Measurements from ENCODE around the gene TMEM254. TPM values are rescaled to one million over a fixed set of nuclear protein-coding genes. Genes with fewer than 3 reads are reported as not detected.
"Not testable (repeated sequence)": the region's sequence is repeated elsewhere in the genome, so short reads cannot be mapped to it uniquely, and the experiment has no call there.

TMEM254 gene, protein sequence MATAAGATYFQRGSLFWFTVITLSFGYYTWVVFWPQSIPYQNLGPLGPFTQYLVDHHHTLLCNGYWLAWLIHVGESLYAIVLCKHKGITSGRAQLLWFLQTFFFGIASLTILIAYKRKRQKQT
- 10 to 100 TPM; 24.9 to 39.3 TPM for polyA plus RNA-seq

- Histone ChIP-seq H3K27me3 (ENCODE audit: control insufficient read depth in 1 of 2, insufficient read depth in 2 of 2, low read length in 2 of 2) (no peaks in the 10 kb centered on the region), H3K4me3 (ENCODE audit: low read depth in 1 of 2, low read length in 2 of 2) (peak within 1 kb of the TSS; percentile 75 to 79), H3K27ac (ENCODE audit: low read depth in 2 of 2, low read length in 1 of 2) (peak within 1 kb of the TSS; percentile 90 to 95), H3K9me3 (ENCODE audit: control insufficient read depth in 2 of 2, insufficient read depth in 1 of 2, low read depth in 1 of 2, low read length in 1 of 2) (no peaks in the 10 kb centered on the region), H3K36me3 (ENCODE audit: control insufficient read depth in 2 of 2, insufficient read depth in 2 of 2, low read length in 1 of 2) (no peaks in the 10 kb centered on the region), H3K4me1 (ENCODE audit: control insufficient read depth in 2 of 2, insufficient read depth in 2 of 2, low read length in 1 of 2) (peaks cover 0 to 3% of the 10 kb centered on the region in 2 donors)
- WGBS, 2 donors = 0% methylated on average over 56 to 64 of the region's 64 CpGs
These were observed at the start of gene TMEM254 for GRCh38 chr10:80078448-80079311. Gene TMEM254 (plus strand): TSS chr10:80078665. CDS start chr10:80078700, 35 bp downstream.

GRCh38 chr10:80029205-80029604 is 49.3 kb upstream of the TMEM254 start:
- not testable (repeated sequence) for H3K27ac ChIP-seq (ENCODE audit: low read depth in 2 of 2, low read length in 1 of 2); H3K9me3 ChIP-seq (ENCODE audit: control insufficient read depth in 2 of 2, insufficient read depth in 1 of 2, low read depth in 1 of 2, low read length in 1 of 2); H3K4me1 ChIP-seq (ENCODE audit: control insufficient read depth in 2 of 2, insufficient read depth in 2 of 2, low read length in 1 of 2); H3K27me3 ChIP-seq (ENCODE audit: control insufficient read depth in 1 of 2, insufficient read depth in 2 of 2, low read length in 2 of 2); H3K4me3 ChIP-seq (ENCODE audit: low read depth in 1 of 2, low read length in 2 of 2); H3K36me3 ChIP-seq (ENCODE audit: control insufficient read depth in 2 of 2, insufficient read depth in 2 of 2, low read length in 1 of 2)
- 40% methylated on average over 3 of the region's 3 CpGs for WGBS, 2 donors

DNA sequence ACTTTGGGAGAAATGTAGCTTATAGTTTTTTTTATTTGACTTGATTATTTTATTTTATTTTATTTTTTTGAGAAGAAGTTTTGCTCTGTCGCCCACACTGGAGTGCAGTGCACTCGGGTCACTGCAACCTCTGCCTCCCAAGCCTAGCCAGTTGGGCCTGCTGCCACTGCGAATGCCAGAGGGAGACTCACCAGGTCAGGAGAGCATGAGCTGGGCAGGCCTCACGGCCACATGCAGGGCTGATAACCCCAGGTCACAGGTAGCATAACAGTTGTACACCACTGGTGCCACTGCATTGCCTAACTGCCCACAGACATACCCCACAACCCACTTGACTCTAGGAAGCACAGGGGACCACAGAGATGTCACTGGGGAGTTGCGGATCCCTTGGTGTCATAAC is 48.6 kb upstream of the TMEM254 start:
- not testable (repeated sequence) for H3K4me1 ChIP-seq (ENCODE audit: control insufficient read depth in 2 of 2, insufficient read depth in 2 of 2, low read length in 1 of 2); H3K4me3 ChIP-seq (ENCODE audit: low read depth in 1 of 2, low read length in 2 of 2); H3K27ac ChIP-seq (ENCODE audit: low read depth in 2 of 2, low read length in 1 of 2); H3K27me3 ChIP-seq (ENCODE audit: control insufficient read depth in 1 of 2, insufficient read depth in 2 of 2, low read length in 2 of 2); H3K9me3 ChIP-seq (ENCODE audit: control insufficient read depth in 2 of 2, insufficient read depth in 1 of 2, low read depth in 1 of 2, low read length in 1 of 2); H3K36me3 ChIP-seq (ENCODE audit: control insufficient read depth in 2 of 2, insufficient read depth in 2 of 2, low read length in 1 of 2)
- 82 to 89% methylated on average over 5 of the region's 5 CpGs for WGBS, 2 donors

- Histone ChIP-seq H3K9me3 (ENCODE audit: control insufficient read depth in 2 of 2, insufficient read depth in 1 of 2, low read depth in 1 of 2, low read length in 1 of 2) (no peaks in the 10 kb centered on the region), H3K4me3 (ENCODE audit: low read depth in 1 of 2, low read length in 2 of 2) (no peak overlapping the region), H3K36me3 (ENCODE audit: control insufficient read depth in 2 of 2, insufficient read depth in 2 of 2, low read length in 1 of 2) (no peaks in the 10 kb centered on the region), H3K4me1 (ENCODE audit: control insufficient read depth in 2 of 2, insufficient read depth in 2 of 2, low read length in 1 of 2) (no peaks in the 10 kb centered on the region), H3K27ac (ENCODE audit: low read depth in 2 of 2, low read length in 1 of 2) (no peak overlapping the region), H3K27me3 (ENCODE audit: control insufficient read depth in 1 of 2, insufficient read depth in 2 of 2, low read length in 2 of 2) (no peaks in the 10 kb centered on the region)
- WGBS, 2 donors = 87 to 92% methylated on average over 5 of the region's 5 CpGs
These were observed 46.0 kb upstream of the TMEM254 start for GRCh38 chr10:80032503-80032902.

DNA sequence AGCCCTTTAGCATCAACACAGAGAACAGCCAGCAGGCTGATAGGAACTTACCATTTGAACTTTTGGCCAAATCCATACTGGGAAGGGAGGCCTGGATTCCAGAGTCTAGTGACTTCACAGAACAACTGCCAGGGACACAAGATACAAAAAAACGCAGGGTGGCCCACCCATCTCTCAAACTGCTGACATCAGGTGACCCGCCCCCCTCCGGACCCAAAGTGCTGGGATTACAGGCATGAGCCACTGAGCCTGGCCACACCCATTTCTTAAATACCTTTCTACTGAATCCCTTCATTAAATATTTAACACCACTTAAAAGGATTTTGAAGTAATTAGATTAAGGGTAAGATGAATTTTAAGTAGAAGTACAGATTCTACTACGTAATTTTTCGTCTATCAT is 43.7 kb upstream of the TMEM254 start:
- not testable (repeated sequence) for H3K27ac ChIP-seq (ENCODE audit: low read depth in 2 of 2, low read length in 1 of 2); H3K9me3 ChIP-seq (ENCODE audit: control insufficient read depth in 2 of 2, insufficient read depth in 1 of 2, low read depth in 1 of 2, low read length in 1 of 2); H3K27me3 ChIP-seq (ENCODE audit: control insufficient read depth in 1 of 2, insufficient read depth in 2 of 2, low read length in 2 of 2); H3K36me3 ChIP-seq (ENCODE audit: control insufficient read depth in 2 of 2, insufficient read depth in 2 of 2, low read length in 1 of 2); H3K4me3 ChIP-seq (ENCODE audit: low read depth in 1 of 2, low read length in 2 of 2); H3K4me1 ChIP-seq (ENCODE audit: control insufficient read depth in 2 of 2, insufficient read depth in 2 of 2, low read length in 1 of 2)
- 68 to 73% methylated on average over 5 of the region's 5 CpGs for WGBS, 2 donors

- not testable (repeated sequence) for H3K4me3 ChIP-seq (ENCODE audit: low read depth in 1 of 2, low read length in 2 of 2); H3K36me3 ChIP-seq (ENCODE audit: control insufficient read depth in 2 of 2, insufficient read depth in 2 of 2, low read length in 1 of 2); H3K27me3 ChIP-seq (ENCODE audit: control insufficient read depth in 1 of 2, insufficient read depth in 2 of 2, low read length in 2 of 2); H3K9me3 ChIP-seq (ENCODE audit: control insufficient read depth in 2 of 2, insufficient read depth in 1 of 2, low read depth in 1 of 2, low read length in 1 of 2); H3K4me1 ChIP-seq (ENCODE audit: control insufficient read depth in 2 of 2, insufficient read depth in 2 of 2, low read length in 1 of 2); H3K27ac ChIP-seq (ENCODE audit: low read depth in 2 of 2, low read length in 1 of 2)
- 74 to 81% methylated on average over 3 of the region's 3 CpGs for WGBS, 2 donors
These were observed 43.0 kb upstream of the TMEM254 start for GRCh38 chr10:80035430-80035829.

GRCh38 chr10:80036921-80037500 is 41.5 kb upstream of the TMEM254 start:
- H3K4me1 ChIP-seq (ENCODE audit: control insufficient read depth in 2 of 2, insufficient read depth in 2 of 2, low read length in 1 of 2); H3K4me3 ChIP-seq (ENCODE audit: low read depth in 1 of 2, low read length in 2 of 2); H3K27me3 ChIP-seq (ENCODE audit: control insufficient read depth in 1 of 2, insufficient read depth in 2 of 2, low read length in 2 of 2); H3K36me3 ChIP-seq (ENCODE audit: control insufficient read depth in 2 of 2, insufficient read depth in 2 of 2, low read length in 1 of 2); H3K9me3 ChIP-seq (ENCODE audit: control insufficient read depth in 2 of 2, insufficient read depth in 1 of 2, low read depth in 1 of 2, low read length in 1 of 2); H3K27ac ChIP-seq (ENCODE audit: low read depth in 2 of 2, low read length in 1 of 2): not testable (repeated sequence)
- WGBS, 2 donors = 89 to 90% methylated on average over 5 of the region's 5 CpGs

GRCh38 chr10:80038226-80038625 is 40.2 kb upstream of the TMEM254 start:
- not testable (repeated sequence) for H3K27me3 ChIP-seq (ENCODE audit: control insufficient read depth in 1 of 2, insufficient read depth in 2 of 2, low read length in 2 of 2); H3K4me3 ChIP-seq (ENCODE audit: low read depth in 1 of 2, low read length in 2 of 2); H3K4me1 ChIP-seq (ENCODE audit: control insufficient read depth in 2 of 2, insufficient read depth in 2 of 2, low read length in 1 of 2); H3K9me3 ChIP-seq (ENCODE audit: control insufficient read depth in 2 of 2, insufficient read depth in 1 of 2, low read depth in 1 of 2, low read length in 1 of 2); H3K36me3 ChIP-seq (ENCODE audit: control insufficient read depth in 2 of 2, insufficient read depth in 2 of 2, low read length in 1 of 2); H3K27ac ChIP-seq (ENCODE audit: low read depth in 2 of 2, low read length in 1 of 2)
- WGBS, 2 donors = 81 to 91% methylated on average over 1 of the region's 7 CpGs

DNA sequence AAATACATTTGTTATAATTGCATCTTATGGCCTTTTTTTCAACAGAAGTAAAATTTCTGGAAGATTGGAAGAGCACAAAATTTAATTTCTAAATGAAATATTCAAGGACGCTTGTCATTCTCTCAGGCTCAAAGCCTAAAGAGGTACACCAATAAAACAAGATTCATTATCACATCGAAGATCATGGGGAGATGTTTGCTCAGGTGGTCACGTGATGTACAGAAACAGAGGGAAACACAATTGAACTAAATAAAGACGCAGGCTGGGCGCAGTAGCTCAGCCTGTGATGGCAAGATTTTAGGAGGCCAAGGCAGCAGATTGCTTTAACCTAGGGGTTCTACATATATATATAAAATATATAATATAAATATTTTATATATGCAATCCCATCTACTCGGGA is 37.3 kb upstream of the TMEM254 start:
- H3K27ac ChIP-seq (ENCODE audit: low read depth in 2 of 2, low read length in 1 of 2) = no peak overlapping the region
- H3K36me3 ChIP-seq (ENCODE audit: control insufficient read depth in 2 of 2, insufficient read depth in 2 of 2, low read length in 1 of 2) = no peaks in the 10 kb centered on the region
- H3K4me1 ChIP-seq (ENCODE audit: control insufficient read depth in 2 of 2, insufficient read depth in 2 of 2, low read length in 1 of 2) = peaks cover 0 to 2% of the 10 kb centered on the region in 2 donors
- H3K9me3 ChIP-seq (ENCODE audit: control insufficient read depth in 2 of 2, insufficient read depth in 1 of 2, low read depth in 1 of 2, low read length in 1 of 2) = no peaks in the 10 kb centered on the region
- WGBS, 2 donors = 79 to 80% methylated on average over 6 of the region's 6 CpGs
- no peaks in the 10 kb centered on the region for H3K27me3 ChIP-seq (ENCODE audit: control insufficient read depth in 1 of 2, insufficient read depth in 2 of 2, low read length in 2 of 2)
- H3K4me3 ChIP-seq (ENCODE audit: low read depth in 1 of 2, low read length in 2 of 2) = no peak overlapping the region

DNA sequence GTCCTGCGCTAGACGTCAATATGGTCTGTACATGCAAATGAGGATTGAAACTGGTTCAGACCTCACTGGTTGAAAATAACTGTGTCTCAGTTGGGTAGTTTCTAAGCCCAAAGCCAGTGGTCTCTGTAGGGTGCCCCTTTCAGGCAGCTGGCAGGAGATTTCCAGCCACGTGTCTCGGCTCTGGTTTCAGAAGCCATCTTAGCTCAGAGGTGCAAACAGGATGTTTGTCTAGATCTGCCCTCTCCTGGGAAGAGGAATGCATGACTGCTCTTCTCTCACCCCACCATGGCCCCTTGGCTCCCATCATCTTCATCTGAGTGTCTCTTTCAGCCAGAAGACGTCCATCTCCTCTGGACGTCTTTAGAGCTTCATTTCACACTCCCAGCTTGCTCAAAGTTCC is 33.5 kb upstream of the TMEM254 start:
- WGBS, 2 donors = 72 to 85% methylated on average over 6 of the region's 6 CpGs
- H3K27ac ChIP-seq (ENCODE audit: low read depth in 2 of 2, low read length in 1 of 2); H3K27me3 ChIP-seq (ENCODE audit: control insufficient read depth in 1 of 2, insufficient read depth in 2 of 2, low read length in 2 of 2); H3K36me3 ChIP-seq (ENCODE audit: control insufficient read depth in 2 of 2, insufficient read depth in 2 of 2, low read length in 1 of 2); H3K4me3 ChIP-seq (ENCODE audit: low read depth in 1 of 2, low read length in 2 of 2); H3K4me1 ChIP-seq (ENCODE audit: control insufficient read depth in 2 of 2, insufficient read depth in 2 of 2, low read length in 1 of 2); H3K9me3 ChIP-seq (ENCODE audit: control insufficient read depth in 2 of 2, insufficient read depth in 1 of 2, low read depth in 1 of 2, low read length in 1 of 2): not testable (repeated sequence)

Data from esophagus (tissue), 2 donors.